ENCODE data around the gene WRAP73. TPM values are rescaled to one million over a fixed set of nuclear protein-coding genes. Genes with fewer than 3 reads are reported as not detected.

WRAP73 gene
- polyA plus RNA-seq, 3 donors, result 26.1 to 64.9 (median 33.2) TPM

- Mint-ChIP-seq H3K4me3 (no peak overlapping the region), H3K4me1 (peaks cover 11% of the 10 kb centered on the region), H3K27ac (no peak overlapping the region), H3K9me3 (no peaks in the 10 kb centered on the region), H3K27me3 (ENCODE audit: low read depth in 3 of 3) (peaks cover 0 to 5% (median 3%) of the 10 kb centered on the region in 3 donors), H3K36me3 (no peaks in the 10 kb centered on the region)
- Histone ChIP-seq H3K9me3 (replicated peaks in 1 of 2; ENCODE audit: control insufficient read depth in 1 of 2, insufficient read depth in 1 of 2, low read length in 2 of 2) (no peaks in the 10 kb centered on the region), H3K27me3 (ENCODE audit: control insufficient read depth in 2 of 2, insufficient read depth in 2 of 2, low read length in 2 of 2) (no peaks in the 10 kb centered on the region), H3K27ac (ENCODE audit: low read depth in 1 of 2, low read length in 2 of 2) (no peak overlapping the region), H3K9ac (ENCODE audit: insufficient read depth, low read length, poor library complexity, severe bottlenecking) (no peak overlapping the region), H3K4me2 (replicated peaks; ENCODE audit: extremely low read depth, low read length, poor library complexity, severe bottlenecking) (no peak overlapping the region), H3K4me1 (ENCODE audit: control insufficient read depth in 1 of 2, insufficient read depth in 2 of 2, low read length in 2 of 2) (peaks cover 8 to 9% of the 10 kb centered on the region in 2 donors), H3K4me3 (replicated peaks in 1 of 3; ENCODE audit: low read depth in 2 of 3, low read length in 3 of 3) (no peak overlapping the region), H2AFZ (ENCODE audit: insufficient read depth, low read depth, low read length, poor library complexity, severe bottlenecking) (no peak overlapping the region), H3K79me2 (ENCODE audit: insufficient read depth, low read length) (no peaks in the 10 kb centered on the region), H3K36me3 (replicated peaks in 1 of 2; ENCODE audit: control insufficient read depth in 1 of 2, insufficient read depth in 2 of 2, low read length in 2 of 2) (no peaks in the 10 kb centered on the region), H4K20me1 (ENCODE audit: insufficient read depth, low read length) (no peaks in the 10 kb centered on the region)
- no CpG with 5 or more reads among the region's 8 CpGs for WGBS (ENCODE audit: insufficient coverage)
- DNase-seq, result no peak
- intact Hi-C loops (cut with micrococcal nuclease), result no loop called here
- TF ChIP-seq CTCF (IDR thresholded peaks at IDR 0.05), result no peak
These were observed 45.4 kb downstream of the WRAP73 start for GRCh38 chr1:3604468-3604974.

GRCh38 chr1:3603571-3604467 lies 46.1 kb downstream of the WRAP73 start:
- no peaks in the 10 kb centered on the region for H3K9me3 Mint-ChIP-seq
- no peak for DNase-seq
- no peak overlapping the region for H3K4me3 Mint-ChIP-seq
- Histone ChIP-seq H3K27me3 (ENCODE audit: control insufficient read depth in 2 of 2, insufficient read depth in 2 of 2, low read length in 2 of 2) (no peaks in the 10 kb centered on the region), H3K36me3 (replicated peaks in 1 of 2; ENCODE audit: control insufficient read depth in 1 of 2, insufficient read depth in 2 of 2, low read length in 2 of 2) (no peaks in the 10 kb centered on the region), H4K20me1 (ENCODE audit: insufficient read depth, low read length) (no peaks in the 10 kb centered on the region), H3K27ac (ENCODE audit: low read depth in 1 of 2, low read length in 2 of 2) (no peak overlapping the region), H3K9me3 (replicated peaks in 1 of 2; ENCODE audit: control insufficient read depth in 1 of 2, insufficient read depth in 1 of 2, low read length in 2 of 2) (no peaks in the 10 kb centered on the region), H3K4me2 (replicated peaks; ENCODE audit: extremely low read depth, low read length, poor library complexity, severe bottlenecking) (no peak overlapping the region), H3K4me1 (ENCODE audit: control insufficient read depth in 1 of 2, insufficient read depth in 2 of 2, low read length in 2 of 2) (peaks cover under 1 to 2% of the 10 kb centered on the region in 2 donors), H3K79me2 (ENCODE audit: insufficient read depth, low read length) (no peaks in the 10 kb centered on the region), H2AFZ (ENCODE audit: insufficient read depth, low read depth, low read length, poor library complexity, severe bottlenecking) (no peak overlapping the region), H3K9ac (ENCODE audit: insufficient read depth, low read length, poor library complexity, severe bottlenecking) (no peak overlapping the region), H3K4me3 (replicated peaks in 1 of 3; ENCODE audit: low read depth in 2 of 3, low read length in 3 of 3) (no peak overlapping the region)
- intact Hi-C loops (cut with micrococcal nuclease), result no loop called here
- 90% methylated on average over 25 of the region's 29 CpGs for WGBS (ENCODE audit: insufficient coverage)
- peaks cover 0 to 2% (median 0%) of the 10 kb centered on the region in 3 donors for H3K27me3 Mint-ChIP-seq (ENCODE audit: low read depth in 3 of 3)
- peaks cover 5% of the 10 kb centered on the region for H3K4me1 Mint-ChIP-seq
- no peak for TF ChIP-seq CTCF (IDR thresholded peaks at IDR 0.05)
- H3K36me3 Mint-ChIP-seq, result no peaks in the 10 kb centered on the region
- no peak overlapping the region for H3K27ac Mint-ChIP-seq

Data from CD14-positive monocyte (primary cell).